Trophoblast cell (in vitro differentiated cells and primary cell): ENCODE data around the gene DONSON. TPM values are rescaled to one million over a fixed set of nuclear protein-coding genes. Genes with fewer than 3 reads are reported as not detected.
A peak's percentile ranks its signal among the peaks of the same experiment; 100 is the strongest.
"Not testable (repeated sequence)": the region's sequence is repeated elsewhere in the genome, so short reads cannot be mapped to it uniquely, and the experiment has no call there.

ENCODE experiments used
- DNase-seq, 2 donors: peaks; one replicate each; pipeline ENCODE4 v3.0.0-alpha.2; 2016
- H2AFZ ChIP-seq: 2 replicates; pipeline ENCODE4 v1.6.1; 2013; ENCODE audit warnings: low read length, moderate library complexity, mild to moderate bottlenecking; ENCODE audit not compliant: insufficient read depth, poor library complexity
- H2AK5ac ChIP-seq: 2 replicates; pipeline ENCODE4 v1.6.1; 2013; ENCODE audit warnings: mild to moderate bottlenecking, low read length
- H2BK120ac ChIP-seq: 2 replicates; pipeline ENCODE4 v1.6.1; 2013; ENCODE audit warnings: low read length, mild to moderate bottlenecking, moderate library complexity; ENCODE audit not compliant: insufficient read depth, poor library complexity
- H2BK12ac ChIP-seq: 2 replicates; pipeline ENCODE4 v1.6.1; 2013; ENCODE audit warnings: mild to moderate bottlenecking, low read length, moderate library complexity
- H2BK5ac ChIP-seq: 2 replicates; pipeline ENCODE4 v1.6.1; 2013; ENCODE audit warnings: low read length, low read depth, moderate library complexity, mild to moderate bottlenecking; ENCODE audit not compliant: poor library complexity
- H3K14ac ChIP-seq: 2 replicates; pipeline ENCODE4 v1.6.1; 2013; ENCODE audit warnings: mild to moderate bottlenecking, low read length
- H3K18ac ChIP-seq: 2 replicates; pipeline ENCODE4 v1.6.1; 2013; ENCODE audit warnings: mild to moderate bottlenecking, low read length
- H3K23ac ChIP-seq: 2 replicates; pipeline ENCODE4 v1.6.1; 2013; ENCODE audit warnings: low read length
- H3K27ac ChIP-seq: 2 replicates; pipeline ENCODE4 v1.5.1; 2013; ENCODE audit warnings: low read depth, mild to moderate bottlenecking, inconsistent platforms, low read length, moderate library complexity
- H3K27me3 ChIP-seq: 2 replicates; pipeline ENCODE4 v1.6.1; 2013; ENCODE audit warnings: inconsistent platforms, mild to moderate bottlenecking, low read length, moderate library complexity; ENCODE audit not compliant: insufficient read depth
- H3K36me3 ChIP-seq, 2 experiments: 1 replicate in 1 of 2; 2 replicates in 1 of 2; pipeline ENCODE4 v1.6.1; 2013; ENCODE audit warnings: low read length in 2 of 2, mild to moderate bottlenecking in 2 of 2, moderate library complexity in 1 of 2; ENCODE audit not compliant: insufficient read depth in 2 of 2, control insufficient read depth in 1 of 2
- H3K4ac ChIP-seq: 2 replicates; pipeline ENCODE4 v1.6.1; 2013; ENCODE audit warnings: low read depth, mild to moderate bottlenecking, low read length, moderate library complexity
- H3K4me1 ChIP-seq, 2 experiments: 1 replicate in 1 of 2; 2 replicates in 1 of 2; pipeline ENCODE4 v1.6.1; 2013; ENCODE audit warnings: low read length in 2 of 2, mild to moderate bottlenecking in 2 of 2, moderate library complexity in 1 of 2; ENCODE audit not compliant: insufficient read depth in 2 of 2, control insufficient read depth in 1 of 2
- H3K4me2 ChIP-seq: 2 replicates; pipeline ENCODE4 v1.6.1; 2013; ENCODE audit warnings: inconsistent platforms, mild to moderate bottlenecking, low read length, moderate library complexity
- H3K4me3 ChIP-seq: 2 replicates; pipeline ENCODE4 v1.5.1; 2013; ENCODE audit warnings: mild to moderate bottlenecking, low read depth, low read length, inconsistent platforms
- H3K79me1 ChIP-seq: one replicate; pipeline ENCODE4 v1.6.1; 2013; ENCODE audit warnings: low read length
- H3K79me2 ChIP-seq: 2 replicates; pipeline ENCODE4 v1.6.1; 2013; ENCODE audit warnings: low read length, mild to moderate bottlenecking; ENCODE audit not compliant: control insufficient read depth, insufficient read depth, poor library complexity
- H3K9ac ChIP-seq: 2 replicates; pipeline ENCODE4 v1.6.1; 2013; ENCODE audit warnings: mild to moderate bottlenecking, low read length
- H3K9me3 ChIP-seq: 2 replicates; pipeline ENCODE4 v1.6.1; 2013; ENCODE audit warnings: low read depth, mild to moderate bottlenecking, control low read depth, inconsistent platforms, low read length; ENCODE audit not compliant: insufficient read depth
- H4K12ac ChIP-seq: 2 replicates; pipeline ENCODE4 v1.6.1; 2013; ENCODE audit warnings: low read depth, mild to moderate bottlenecking, low read length, moderate library complexity
- H4K8ac ChIP-seq: 2 replicates; pipeline ENCODE4 v1.6.1; 2013; ENCODE audit warnings: low read depth, mild to moderate bottlenecking, low read length, moderate library complexity
- H4K91ac ChIP-seq: one replicate; pipeline ENCODE4 v1.6.1; 2013; ENCODE audit warnings: low read depth, mild to moderate bottlenecking, low read length, moderate library complexity
- WGBS: extraction: QIAGEN DNeasy Blood & Tissue Kit; methylation state at CpG from one replicate; pipeline ENCODE4 v1.1.7; 2013; ENCODE audit warnings: missing lambda C conversion rate; ENCODE audit not compliant: insufficient read length, insufficient coverage; ENCODE audit errors: extremely low coverage; 5-methylcytosine and 5-hydroxymethylcytosine counted together
- polyA plus RNA-seq: library from polyadenylated mRNA; stranded (reverse); fragments of 200-250 nt; gene quantifications from 2 replicates; pipeline ENCODE4 v1.2.3, GENCODE V29; 2013

The DONSON gene
- 34.0 and 34.1 TPM in 2 replicates for polyA plus RNA-seq

GRCh38 chr21:33588485-33589335 lies at the start of gene DONSON:
DONSON (minus strand) TSS chr21:33588684; CDS start chr21:33588641, 43 bp downstream.
- peak; percentile 92 to 98 for DNase-seq
- Histone ChIP-seq H3K4me2 (peak within 1 kb of the TSS; percentile 94), H2BK5ac (peak within 1 kb of the TSS; percentile 58), H3K14ac (peak within 1 kb of the TSS; percentile 85), H2BK12ac (no peak within 1 kb of the TSS), H3K18ac (peak within 1 kb of the TSS; percentile 69), H4K91ac (peak within 1 kb of the TSS; percentile 90), H2AK5ac (peak within 1 kb of the TSS; percentile 52), H2BK120ac (peak within 1 kb of the TSS; percentile 29), H2AFZ (peak within 1 kb of the TSS; percentile 85), H3K4me3 (peak within 1 kb of the TSS; percentile 89), H3K36me3 (peaks cover 0 to 6% of the 10 kb centered on the region in 2 experiments), H3K4ac (peak within 1 kb of the TSS; percentile 80), H4K12ac (peak within 1 kb of the TSS; percentile 62), H3K23ac (no peak within 1 kb of the TSS), H4K8ac (peak within 1 kb of the TSS; percentile 97), H3K27ac (peak within 1 kb of the TSS; percentile 79), H3K9me3 (no peaks in the 10 kb centered on the region), H3K4me1 (peaks cover 0 to 3% of the 10 kb centered on the region in 2 experiments), H3K9ac (peak within 1 kb of the TSS; percentile 89), H3K79me2 (peaks cover 8% of the 10 kb centered on the region), H3K79me1 (peaks cover 13% of the 10 kb centered on the region), H3K27me3 (no peaks in the 10 kb centered on the region)
- WGBS = no CpG with 5 or more reads among the region's 78 CpGs

GRCh38 chr21:33634254-33634653 lies 45.8 kb upstream of the DONSON start:
- Histone ChIP-seq H2BK120ac (no peak overlapping the region), H2BK12ac (no peak overlapping the region), H2AK5ac (no peak overlapping the region), H3K14ac (no peak overlapping the region), H4K8ac (no peak overlapping the region), H2BK5ac (no peak overlapping the region), H3K79me2 (no peaks in the 10 kb centered on the region), H3K4me2 (no peak overlapping the region), H3K4ac (no peak overlapping the region), H3K27ac (no peak overlapping the region), H3K18ac (no peak overlapping the region), H4K12ac (no peak overlapping the region), H3K4me1 (no peaks in the 10 kb centered on the region), H3K9ac (no peak overlapping the region), H3K27me3 (no peaks in the 10 kb centered on the region), H2AFZ (no peak overlapping the region), H3K9me3 (no peaks in the 10 kb centered on the region), H3K79me1 (no peaks in the 10 kb centered on the region), H3K23ac (no peak overlapping the region), H4K91ac (no peak overlapping the region), H3K4me3 (no peak overlapping the region), H3K36me3 (peaks cover 0 to 3% of the 10 kb centered on the region in 2 experiments)
- no peak for DNase-seq
- WGBS = no CpG with 5 or more reads among the region's 2 CpGs

GRCh38 chr21:33626151-33626550 lies 37.7 kb upstream of the DONSON start:
- not testable (repeated sequence) for H3K4me3 ChIP-seq, H4K91ac ChIP-seq, H2BK12ac ChIP-seq, H3K4me1 ChIP-seq, H3K4ac ChIP-seq, H2AK5ac ChIP-seq, H3K9ac ChIP-seq, H3K36me3 ChIP-seq, H2BK120ac ChIP-seq, H3K23ac ChIP-seq, H3K79me2 ChIP-seq, H2BK5ac ChIP-seq, H2AFZ ChIP-seq, H4K12ac ChIP-seq, H3K79me1 ChIP-seq, H3K18ac ChIP-seq, H3K14ac ChIP-seq, H3K9me3 ChIP-seq, H4K8ac ChIP-seq, H3K27me3 ChIP-seq, H3K4me2 ChIP-seq, H3K27ac ChIP-seq
- no CpG with 5 or more reads among the region's 7 CpGs for WGBS
- DNase-seq = peak in 1 of 2 donors; percentile 61

- no peak for DNase-seq
- no peak overlapping the region for H3K9ac ChIP-seq
- H2BK5ac ChIP-seq = no peak overlapping the region
- no peak overlapping the region for H4K91ac ChIP-seq
- H3K9me3 ChIP-seq = no peaks in the 10 kb centered on the region
- H3K23ac ChIP-seq = no peak overlapping the region
- H3K14ac ChIP-seq = no peak overlapping the region
- H3K36me3 ChIP-seq = peaks cover 5 to 14% of the 10 kb centered on the region in 2 experiments
- no peak overlapping the region for H2BK120ac ChIP-seq
- H4K12ac ChIP-seq = no peak overlapping the region
- no peak overlapping the region for H2AFZ ChIP-seq
- H3K4me2 ChIP-seq = no peak overlapping the region
- no peak overlapping the region for H2BK12ac ChIP-seq
- H3K4me1 ChIP-seq = no peaks in the 10 kb centered on the region
- no peak overlapping the region for H4K8ac ChIP-seq
- no peaks in the 10 kb centered on the region for H3K79me1 ChIP-seq
- H3K79me2 ChIP-seq = no peaks in the 10 kb centered on the region
- no peak overlapping the region for H2AK5ac ChIP-seq
- H3K18ac ChIP-seq = no peak overlapping the region
- no peaks in the 10 kb centered on the region for H3K27me3 ChIP-seq
- no peak overlapping the region for H3K27ac ChIP-seq
- no peak overlapping the region for H3K4ac ChIP-seq
- no peak overlapping the region for H3K4me3 ChIP-seq
Observed at GRCh38 chr21:33622253-33622652, 33.8 kb upstream of the DONSON start.
